Astrocyte of the spinal cord (primary cell): ENCODE results near the gene RASGEF1B.

Source experiments
- DNase-seq: peaks from one replicate; pipeline ENCODE4 v3.0.0; 2011; ENCODE audit warnings: low read depth, low spot score
- H3K4me3 ChIP-seq: 2 replicates; pipeline ENCODE4 v1.5.1; 2011; ENCODE audit warnings: low read depth, mild to moderate bottlenecking, low read length, moderate library complexity
- CTCF ChIP-seq: IDR thresholded peaks from 2 replicates; pipeline ENCODE4 v1.5.1; 2012; ENCODE audit warnings: low read depth, mild to moderate bottlenecking, low read length, inconsistent platforms
- in situ Hi-C: cut with HindIII; loops from 2 replicates; pipeline ENCODE4 v1.10.0; 2017; ENCODE audit warnings: low sequenced_read_pairs

Gene RASGEF1B

DNA sequence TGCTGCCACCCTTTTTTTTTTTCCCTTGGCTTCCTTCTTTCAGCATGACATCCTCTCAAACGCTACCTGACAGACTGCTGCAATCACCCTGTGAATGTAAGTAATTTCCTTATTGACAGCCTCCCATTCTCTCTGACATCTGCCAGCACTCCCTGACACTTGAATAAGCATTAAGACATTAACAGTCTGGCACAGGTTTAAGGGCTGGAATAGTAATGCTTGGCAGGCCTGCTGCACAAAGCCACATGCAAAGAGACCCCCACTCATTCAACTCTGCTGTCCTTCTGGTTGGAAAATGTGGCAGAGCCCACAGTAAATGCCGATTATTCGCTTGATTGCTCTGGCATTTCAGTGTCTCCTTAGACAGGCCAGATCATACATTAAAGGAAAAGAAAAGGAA lies 28.1 kb upstream of the RASGEF1B start:
- DNase-seq = no peak
- H3K4me3 ChIP-seq = no peak overlapping the region
- in situ Hi-C loops = no loop called here
- TF ChIP-seq CTCF = no peak

DNA sequence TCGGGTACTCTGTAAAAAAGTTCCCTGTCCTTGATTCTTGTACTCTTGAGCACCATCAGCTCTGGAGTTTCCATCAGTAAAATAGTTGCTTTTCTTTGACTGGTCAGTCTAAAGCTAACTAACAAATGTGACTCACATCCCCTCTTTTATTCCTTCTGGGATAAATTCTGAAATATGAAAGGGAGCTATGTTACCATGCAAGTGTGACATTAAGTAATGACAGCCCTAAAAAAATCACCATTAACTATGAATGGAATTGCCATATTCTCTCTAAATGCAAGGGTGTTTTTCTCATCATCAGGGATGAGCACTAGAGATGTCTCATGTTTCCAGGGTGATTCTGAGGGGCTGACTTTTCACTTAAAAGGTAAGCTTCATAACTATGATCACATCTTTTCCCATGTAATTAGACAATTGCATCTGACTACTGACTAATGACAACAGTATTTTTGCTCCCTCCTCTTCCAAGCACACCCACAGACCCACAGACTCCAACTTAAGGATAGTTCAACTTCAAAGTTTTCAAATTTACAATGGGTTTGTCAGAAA lies 26.9 kb upstream of the RASGEF1B start:
- DNase-seq = no peak
- H3K4me3 ChIP-seq = no peak overlapping the region
- in situ Hi-C loops = no loop called here
- TF ChIP-seq CTCF = no peak

- DNase-seq = no peak
- in situ Hi-C loops = no loop called here
These were observed 26.3 kb upstream of the RASGEF1B start for GRCh38 chr4:81498046-81498445.

GRCh38 chr4:81495345-81495744 lies 23.6 kb upstream of the RASGEF1B start:
- no peak overlapping the region for H3K4me3 ChIP-seq
- TF ChIP-seq CTCF = no peak
- DNase-seq = no peak
- in situ Hi-C loops = no loop called here

More at GRCh38 chr4:81498046-81498445, 26.3 kb upstream of the RASGEF1B start:
- no peak for TF ChIP-seq CTCF
- H3K4me3 ChIP-seq = no peak overlapping the region

DNA sequence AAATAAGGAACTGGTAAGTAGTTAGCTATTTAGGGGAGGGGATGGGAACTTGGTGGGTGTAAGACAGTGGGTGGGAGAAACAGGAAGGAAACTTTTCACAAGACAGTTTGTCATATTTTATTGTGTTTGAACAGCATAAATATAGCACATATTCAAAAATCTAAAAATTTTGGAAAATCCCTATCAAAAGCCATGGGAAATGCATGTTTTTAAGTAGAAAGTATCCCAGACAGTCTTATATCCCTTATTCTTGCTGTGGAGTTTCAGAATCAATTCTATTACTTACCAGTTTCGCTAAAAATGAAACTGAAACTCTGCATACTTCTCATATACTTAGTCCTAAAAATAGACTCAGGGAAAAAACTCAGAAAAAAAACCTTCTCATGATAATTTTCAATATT lies 22.3 kb upstream of the RASGEF1B start:
- H3K4me3 ChIP-seq = no peak overlapping the region
- no peak for TF ChIP-seq CTCF
- DNase-seq = no peak
- in situ Hi-C loops = no loop called here

- no peak for TF ChIP-seq CTCF
- H3K4me3 ChIP-seq = no peak overlapping the region
- DNase-seq = no peak
- in situ Hi-C loops = no loop called here
These were observed 21.0 kb upstream of the RASGEF1B start for GRCh38 chr4:81492606-81493230.
